HTR-8/SVneo (cell line): ENCODE measurements around the gene AK2.
"Not testable (repeated sequence)": the region's sequence is repeated elsewhere in the genome, so short reads cannot be mapped to it uniquely, and the experiment has no call there.

Source experiments
- DNase-seq: peaks from one replicate; pipeline ENCODE4 v3.0.0; 2011; ENCODE audit warnings: low spot score, mixed read lengths; ENCODE audit not compliant: insufficient read length
- FAIRE-seq: peaks from 2 replicates; lab custom pipeline; 2011; peaks lifted over from hg19 to GRCh38; lab: Jason Lieb, UNC

AK2 gene

GRCh38 chr1:33004613-33005012 lies 32.1 kb downstream of the AK2 start:
- FAIRE-seq, result no peak
- DNase-seq, result no peak

- DNase-seq (no peak), FAIRE-seq (no peak)
Measured at GRCh38 chr1:33003657-33004056, 33.0 kb downstream of the AK2 start.

GRCh38 chr1:33002006-33002405 lies 34.7 kb downstream of the AK2 start:
- no peak for FAIRE-seq

GRCh38 chr1:33001282-33001681 lies 35.4 kb downstream of the AK2 start:
- FAIRE-seq, result no peak

More at GRCh38 chr1:33002006-33002405, 34.7 kb downstream of the AK2 start:
- DNase-seq, result no peak

GRCh38 chr1:33000427-33001026 lies 36.2 kb downstream of the AK2 start:
- DNase-seq (no peak), FAIRE-seq (no peak)

More at GRCh38 chr1:33001282-33001681, 35.4 kb downstream of the AK2 start:
- no peak for DNase-seq

GRCh38 chr1:32998997-32999396 lies 37.7 kb downstream of the AK2 start:
- DNase-seq (no peak), FAIRE-seq (no peak)

GRCh38 chr1:32998064-32998463 lies 38.6 kb downstream of the AK2 start:
- DNase-seq, result no peak

GRCh38 chr1:32997381-32997891 lies 39.2 kb downstream of the AK2 start:
- FAIRE-seq, result peak; percentile 38
- DNase-seq, result no peak

More at GRCh38 chr1:32998064-32998463, 38.6 kb downstream of the AK2 start:
- FAIRE-seq, result no peak

- FAIRE-seq, DNase-seq: not testable (repeated sequence)
Measured at GRCh38 chr1:32993324-32993636, 43.4 kb downstream of the AK2 start.

- DNase-seq, result peak; percentile 87
- no peak for FAIRE-seq
Measured at GRCh38 chr1:32992489-32993323, 44.0 kb downstream of the AK2 start.

GRCh38 chr1:32991819-32992488 lies 44.7 kb downstream of the AK2 start:
- no peak for FAIRE-seq
- DNase-seq, result no peak

- DNase-seq, result no peak
- FAIRE-seq, result no peak
Measured at GRCh38 chr1:32991386-32991785, 45.3 kb downstream of the AK2 start.

- DNase-seq (no peak), FAIRE-seq (no peak)
Measured at GRCh38 chr1:32990887-32991286, 45.8 kb downstream of the AK2 start.

GRCh38 chr1:32989160-32990050 lies 47.3 kb downstream of the AK2 start:
- FAIRE-seq, result no peak
- peak; percentile 70 for DNase-seq

GRCh38 chr1:32988665-32989064 lies 48.0 kb downstream of the AK2 start:
- DNase-seq, result no peak
- no peak for FAIRE-seq

- no peak for DNase-seq
- FAIRE-seq, result no peak
Measured at GRCh38 chr1:32985226-32985625, 51.5 kb downstream of the AK2 start.

GRCh38 chr1:32984455-32985171 lies 52.1 kb downstream of the AK2 start:
- no peak for DNase-seq

GRCh38 chr1:32984090-32984454 lies 52.6 kb downstream of the AK2 start:
- FAIRE-seq (no peak), DNase-seq (no peak)

More at GRCh38 chr1:32984455-32985171, 52.1 kb downstream of the AK2 start:
- FAIRE-seq, result no peak

- FAIRE-seq (no peak), DNase-seq (no peak)
Measured at GRCh38 chr1:32983020-32983419, 53.7 kb downstream of the AK2 start.
